ENCODE measurements around the gene PAN2. TPM values are rescaled to one million over a fixed set of nuclear protein-coding genes. Genes with fewer than 3 reads are reported as not detected.

PAN2 gene
- total RNA-seq, 1 experiment from 2014 or later: 78.1 TPM

GRCh38 chr12:56341616-56342015, 7.8 kb upstream of the PAN2 start:
- ChIA-PET CTCF (no interaction called here), POLR2A (ENCODE audit: unreplicated experiment) (no interaction called here)
- BruUV-seq (replicated peaks): no TSS peak
- H3K4me1 ChIP-seq (replicated peaks; ENCODE audit: insufficient read depth): peaks cover 20% of the 10 kb centered on the region
- H3F3A ChIP-seq (ENCODE audit: insufficient read depth, low read depth): peaks cover 21% of the 10 kb centered on the region
- no peaks in the 10 kb centered on the region for H3K9me2 ChIP-seq (ENCODE audit: insufficient read depth)
- DNase-seq: no peak
- no peaks in the 10 kb centered on the region for H3K27me3 ChIP-seq (ENCODE audit: insufficient read depth, low read depth)
- H3K4me2 ChIP-seq: no peak overlapping the region
- H3K9me3 ChIP-seq (ENCODE audit: insufficient read depth, low read depth): no peaks in the 10 kb centered on the region
- no peak overlapping the region for H2AFZ ChIP-seq
- TF ChIP-seq EZH2 (IDR thresholded peaks at IDR 0.05; ENCODE audit: low read depth): no peak
- TF ChIP-seq, protein P1, sequence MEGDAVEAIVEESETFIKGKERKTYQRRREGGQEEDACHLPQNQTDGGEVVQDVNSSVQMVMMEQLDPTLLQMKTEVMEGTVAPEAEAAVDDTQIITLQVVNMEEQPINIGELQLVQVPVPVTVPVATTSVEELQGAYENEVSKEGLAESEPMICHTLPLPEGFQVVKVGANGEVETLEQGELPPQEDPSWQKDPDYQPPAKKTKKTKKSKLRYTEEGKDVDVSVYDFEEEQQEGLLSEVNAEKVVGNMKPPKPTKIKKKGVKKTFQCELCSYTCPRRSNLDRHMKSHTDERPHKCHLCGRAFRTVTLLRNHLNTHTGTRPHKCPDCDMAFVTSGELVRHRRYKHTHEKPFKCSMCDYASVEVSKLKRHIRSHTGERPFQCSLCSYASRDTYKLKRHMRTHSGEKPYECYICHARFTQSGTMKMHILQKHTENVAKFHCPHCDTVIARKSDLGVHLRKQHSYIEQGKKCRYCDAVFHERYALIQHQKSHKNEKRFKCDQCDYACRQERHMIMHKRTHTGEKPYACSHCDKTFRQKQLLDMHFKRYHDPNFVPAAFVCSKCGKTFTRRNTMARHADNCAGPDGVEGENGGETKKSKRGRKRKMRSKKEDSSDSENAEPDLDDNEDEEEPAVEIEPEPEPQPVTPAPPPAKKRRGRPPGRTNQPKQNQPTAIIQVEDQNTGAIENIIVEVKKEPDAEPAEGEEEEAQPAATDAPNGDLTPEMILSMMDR (conservative IDR thresholded peaks at IDR 0.05): no peak
- H3K79me2 ChIP-seq (ENCODE audit: low read depth): no peaks in the 10 kb centered on the region
- no peaks in the 10 kb centered on the region for H3K36me3 ChIP-seq (ENCODE audit: low read depth)
- H3K4me3 ChIP-seq: no peak overlapping the region
- intact Hi-C loops (cut with micrococcal nuclease; ENCODE audit: unreplicated experiment): no loop called here
- H4K20me1 ChIP-seq (ENCODE audit: insufficient read depth): no peaks in the 10 kb centered on the region
- H3K27ac ChIP-seq: no peak overlapping the region

GRCh38 chr12:56339158-56339422, 5.3 kb upstream of the PAN2 start:
- Histone ChIP-seq H3K27me3 (ENCODE audit: insufficient read depth, low read depth) (no peaks in the 10 kb centered on the region), H3K9me2 (ENCODE audit: insufficient read depth) (no peaks in the 10 kb centered on the region), H3K4me1 (replicated peaks; ENCODE audit: insufficient read depth) (peaks cover 29% of the 10 kb centered on the region), H3K36me3 (ENCODE audit: low read depth) (no peaks in the 10 kb centered on the region), H3K79me2 (ENCODE audit: low read depth) (peaks cover 5% of the 10 kb centered on the region), H3F3A (ENCODE audit: insufficient read depth, low read depth) (peaks cover 31% of the 10 kb centered on the region), H3K4me3 (no peak overlapping the region), H2AFZ (peak overlapping the region; percentile 24; the same call in 1 of the 2 replicates), H3K27ac (peak overlapping the region; percentile 64), H3K4me2 (peak overlapping the region; percentile 47), H3K9me3 (ENCODE audit: insufficient read depth, low read depth) (no peaks in the 10 kb centered on the region), H4K20me1 (ENCODE audit: insufficient read depth) (no peaks in the 10 kb centered on the region)
- DNase-seq: no peak
- intact Hi-C loops (cut with micrococcal nuclease; ENCODE audit: unreplicated experiment): no loop called here
- ChIA-PET POLR2A (ENCODE audit: unreplicated experiment) (interaction anchor here (0.6 to 1.0 kb wide), 3 partner anchors 21 to 162 kb away, joined by 3 to 10 read pairs (median 3); partner anchors contain the start of gene STAT2), CTCF (no interaction called here)
- no peak for TF ChIP-seq EZH2 (IDR thresholded peaks at IDR 0.05; ENCODE audit: low read depth)
- TF ChIP-seq, protein P1 (conservative IDR thresholded peaks at IDR 0.05): no peak
- no TSS peak for BruUV-seq (replicated peaks)

DNA sequence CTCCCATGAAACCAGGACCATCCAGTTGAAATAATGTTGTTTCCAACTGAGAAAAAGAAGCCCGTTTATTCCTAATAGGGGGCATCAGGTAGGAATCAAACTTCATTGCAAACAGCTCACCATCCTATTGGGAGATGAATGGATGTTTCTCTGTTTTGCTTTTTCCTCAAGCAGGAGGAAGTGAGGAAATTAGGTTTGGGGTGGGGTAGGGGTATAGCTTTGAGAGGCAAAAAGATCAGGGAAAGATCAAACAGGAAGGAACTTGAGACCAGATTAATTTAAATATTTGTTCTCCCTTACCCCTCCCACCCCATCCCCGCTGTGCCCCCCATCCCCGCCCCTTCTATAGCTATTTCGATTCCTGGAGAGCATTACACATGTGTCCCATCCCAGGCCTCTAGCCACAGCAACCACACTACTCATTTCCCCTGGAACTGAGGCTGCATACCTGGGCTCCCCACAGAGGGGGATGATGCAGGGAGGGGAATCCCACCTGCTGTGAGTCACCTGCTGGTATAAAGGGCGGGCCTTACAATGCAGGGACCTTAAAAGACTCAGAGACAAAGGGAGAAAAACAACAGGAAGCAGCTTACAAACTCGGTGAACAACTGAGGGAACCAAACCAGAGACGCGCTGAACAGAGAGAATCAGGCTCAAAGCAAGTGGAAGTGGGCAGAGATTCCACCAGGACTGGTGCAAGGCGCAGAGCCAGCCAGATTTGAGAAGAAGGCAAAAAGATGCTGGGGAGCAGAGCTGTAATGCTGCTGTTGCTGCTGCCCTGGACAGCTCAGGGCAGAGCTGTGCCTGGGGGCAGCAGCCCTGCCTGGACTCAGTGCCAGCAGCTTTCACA, 4.7 kb upstream of the PAN2 start, which contains the start of gene IL23A:
TSS of gene IL23A (plus strand) at position 577 of the 850 bp plus-strand sequence. CDS start at position 738, 161 bp downstream.
- H3K4me3 ChIP-seq: no peak within 1 kb of the TSS
- H3K9me2 ChIP-seq (ENCODE audit: insufficient read depth): no peaks in the 10 kb centered on the region
- POLR2A ChIA-PET (ENCODE audit: unreplicated experiment): interaction anchor here (0.5 to 1.0 kb wide), 4 partner anchors 21 to 291 kb away, joined by 3 read pairs; partner anchors contain the start of gene STAT2
- no peaks in the 10 kb centered on the region for H4K20me1 ChIP-seq (ENCODE audit: insufficient read depth)
- peaks cover 31% of the 10 kb centered on the region for H3F3A ChIP-seq (ENCODE audit: insufficient read depth, low read depth)
- peak within 1 kb of the TSS; percentile 24 for H2AFZ ChIP-seq
- TF ChIP-seq, protein P1 (conservative IDR thresholded peaks at IDR 0.05): no peak
- TF ChIP-seq EZH2 (IDR thresholded peaks at IDR 0.05; ENCODE audit: low read depth): no peak
- H3K4me1 ChIP-seq (replicated peaks; ENCODE audit: insufficient read depth): peaks cover 29% of the 10 kb centered on the region
- H3K4me2 ChIP-seq: peak within 1 kb of the TSS; percentile 47
- peak; percentile 71 to 74 for DNase-seq
- CTCF ChIA-PET: interaction anchor here (0.6 kb wide), 1 partner anchor 20 kb away, joined by 3 read pairs; no protein-coding TSS in a partner anchor
- H3K9me3 ChIP-seq (ENCODE audit: insufficient read depth, low read depth): no peaks in the 10 kb centered on the region
- peaks cover 5% of the 10 kb centered on the region for H3K79me2 ChIP-seq (ENCODE audit: low read depth)
- BruUV-seq (replicated peaks): TSS peak; percentile 1
- H3K27ac ChIP-seq: peak within 1 kb of the TSS; percentile 64
- no peaks in the 10 kb centered on the region for H3K36me3 ChIP-seq (ENCODE audit: low read depth)
- intact Hi-C loops (cut with micrococcal nuclease; ENCODE audit: unreplicated experiment): no loop called here
- H3K27me3 ChIP-seq (ENCODE audit: insufficient read depth, low read depth): no peaks in the 10 kb centered on the region

Measured in PC-9 (cell line).